Measurements from ENCODE around the gene KIF5B. TPM values are rescaled to one million over a fixed set of nuclear protein-coding genes. Genes with fewer than 3 reads are reported as not detected.

The KIF5B gene
- total and polyA plus RNA-seq, 9 of the 15 experiments (the other 6 are each of a cell fraction or from before 2014, with no cell fraction given), result 24.4 to 94.4 (median 68.9) TPM

DNA sequence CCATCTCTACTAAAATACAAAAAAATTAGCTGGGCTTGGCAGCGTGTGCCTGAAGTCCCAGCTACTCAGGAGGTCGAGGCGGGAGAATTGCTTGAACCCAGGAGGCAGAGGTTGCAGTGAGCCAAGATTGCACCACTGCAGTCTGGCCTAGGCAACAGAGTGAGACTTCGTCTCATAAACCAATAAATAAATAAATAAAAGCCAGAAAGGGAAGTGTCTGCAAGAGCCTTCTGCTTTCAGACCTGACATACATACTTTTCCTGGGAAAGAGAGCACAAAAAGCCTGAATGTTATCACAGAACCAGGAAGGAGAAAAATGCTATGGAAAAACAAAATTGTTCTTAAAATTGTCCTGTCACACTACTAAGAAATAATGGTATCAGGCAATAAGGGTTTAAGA is 4.1 kb upstream of the KIF5B start:
- WGBS (ENCODE audit: insufficient coverage, low coverage, missing lambda C conversion rate), result 41% methylated on average over 4 of the region's 4 CpGs
- POLR2A ChIA-PET, result interaction anchor here (0.8 kb wide), 1 partner anchor 20 kb away, joined by 3 read pairs; no protein-coding TSS in a partner anchor
- BruUV-seq (replicated peaks), result no TSS peak
- Histone ChIP-seq H4K20me1 (replicated peaks; ENCODE audit: control insufficient read depth, insufficient read depth, low read length) (peaks cover under 1% of the 10 kb centered on the region), H3K9me3 (replicated peaks; ENCODE audit: control insufficient read depth, insufficient read depth, low read depth, low read length) (no peaks in the 10 kb centered on the region), H3K4me3 (no peak overlapping the region), H3K9ac (ENCODE audit: insufficient read depth in 1 of 2, low read depth in 2 of 2, low read length in 2 of 2) (no peak overlapping the region), H3K27ac (ENCODE audit: extremely low read depth, low read depth, low read length) (no peak overlapping the region), H3K9me1 (ENCODE audit: control insufficient read depth, insufficient read depth, low read length) (no peaks in the 10 kb centered on the region), H3K4me1 (replicated peaks in 1 of 2; ENCODE audit: control insufficient read depth in 2 of 2, insufficient read depth in 2 of 2, low read length in 2 of 2) (peaks cover 12 to 33% of the 10 kb centered on the region in 2 experiments), H3K36me3 (ENCODE audit: control insufficient read depth, insufficient read depth, low read length) (no peaks in the 10 kb centered on the region), H3K4me2 (ENCODE audit: insufficient read depth, low read length) (no peak overlapping the region), H3K27me3 (ENCODE audit: control insufficient read depth in 2 of 2, insufficient read depth in 2 of 2, low read length in 2 of 2) (no peaks in the 10 kb centered on the region), H2AFZ (ENCODE audit: low read depth, low read length) (no peak overlapping the region), H3K79me2 (ENCODE audit: control insufficient read depth, insufficient read depth, low read length) (peaks cover 17% of the 10 kb centered on the region)
- DNase-seq (ENCODE audit: extremely low read depth in 1 of 4, low spot score in 3 of 4), result no peak
- ATAC-seq, result no peak
- TF ChIP-seq SMARCA4 (IDR thresholded peaks at IDR 0.05), result no peak
- TF ChIP-seq PCBP2 (IDR thresholded peaks at IDR 0.05; ENCODE audit: low read depth, low read length, poor library complexity, severe bottlenecking), result no peak
- TF ChIP-seq PTBP1 (IDR thresholded peaks at IDR 0.05; ENCODE audit: low read depth, low read length), result no peak
- no peak for TF ChIP-seq SRSF9 (IDR thresholded peaks at IDR 0.05; ENCODE audit: borderline replicate concordance, low read depth, low read length)
- no peak for TF ChIP-seq C11orf30 (IDR thresholded peaks at IDR 0.05; ENCODE audit: low read depth)
- TF ChIP-seq RCOR1 (IDR thresholded peaks at IDR 0.05; ENCODE audit: borderline replicate concordance in 1 of 2, low read depth in 2 of 2, low read length in 2 of 2), result no peak
- TF ChIP-seq SPI1 (IDR thresholded peaks at IDR 0.05; ENCODE audit: borderline replicate concordance, low read depth, low read length), result peak; percentile 36; the same call in 1 of the 2 replicates
- no peak for FAIRE-seq
- in situ Hi-C loops (cut with MboI), result no loop called here
- CTCF ChIA-PET (ENCODE audit: low intra/inter-chr PET ratio), result no interaction called here
- intact Hi-C loops (cut with micrococcal nuclease), result no loop called here

Measured in K562 (cell line).